ENCODE results near the gene ENPP1. TPM values are rescaled to one million over a fixed set of nuclear protein-coding genes. Genes with fewer than 3 reads are reported as not detected.

The ENPP1 gene
- total RNA-seq, 2 experiments from 2014 or later = 0.08 TPM

GRCh38 chr6:131924881-131925474, 117.2 kb downstream of the ENPP1 start:
- TF ChIP-seq CTCF (IDR thresholded peaks at IDR 0.05) = no peak
- H3K4me1 Mint-ChIP-seq (ENCODE audit: low read depth) = no peaks in the 10 kb centered on the region
- H3K36me3 ChIP-seq (ENCODE audit: insufficient read depth, low read length) = no peaks in the 10 kb centered on the region
- H3K4me3 Mint-ChIP-seq = no peak overlapping the region
- ChIA-PET CTCF (interaction anchor here (2.4 kb wide), 1 partner anchor 10 kb away, joined by 9 read pairs; no protein-coding TSS in a partner anchor), POLR2A (no interaction called here)
- H3K27ac ChIP-seq (ENCODE audit: low read depth in 1 of 2, low read length in 2 of 2) = no peak overlapping the region
- intact Hi-C loops (cut with DNase I, micrococcal nuclease) = no loop called here
- H3K9me3 ChIP-seq (ENCODE audit: control insufficient read depth in 1 of 2, insufficient read depth in 1 of 2, low read length in 2 of 2) = peaks cover 5 to 11% of the 10 kb centered on the region in 2 experiments
- no peaks in the 10 kb centered on the region for H3K4me1 ChIP-seq (ENCODE audit: insufficient read depth, low read length)
- peaks cover 7% of the 10 kb centered on the region for H3K27me3 Mint-ChIP-seq
- H3K9me3 Mint-ChIP-seq = peaks cover 9% of the 10 kb centered on the region
- ATAC-seq (ENCODE audit: poor library complexity) (no peak), DNase-seq (no peak)
- H3K36me3 Mint-ChIP-seq (ENCODE audit: low read depth) = no peaks in the 10 kb centered on the region
- no peak overlapping the region for H3K27ac Mint-ChIP-seq
- H3K27me3 ChIP-seq (ENCODE audit: control insufficient read depth in 1 of 2, insufficient read depth in 2 of 2, low read length in 2 of 2) = peaks cover 0 to 3% of the 10 kb centered on the region in 2 experiments
- H3K4me3 ChIP-seq (ENCODE audit: low read length) = no peak overlapping the region

- H3K9me3 ChIP-seq (ENCODE audit: control insufficient read depth in 1 of 2, insufficient read depth in 1 of 2, low read length in 2 of 2) = peaks cover under 1 to 5% of the 10 kb centered on the region in 2 experiments
- Mint-ChIP-seq H3K9me3 (no peaks in the 10 kb centered on the region), H3K4me3 (no peak overlapping the region), H3K27ac (no peak overlapping the region), H3K36me3 (ENCODE audit: low read depth) (no peaks in the 10 kb centered on the region), H3K27me3 (peaks cover 27% of the 10 kb centered on the region), H3K4me1 (ENCODE audit: low read depth) (no peaks in the 10 kb centered on the region)
- no peaks in the 10 kb centered on the region for H3K36me3 ChIP-seq (ENCODE audit: insufficient read depth, low read length)
- CTCF ChIA-PET = no interaction called here
- H3K4me1 ChIP-seq (ENCODE audit: insufficient read depth, low read length) = no peaks in the 10 kb centered on the region
- DNase-seq (no peak), ATAC-seq (ENCODE audit: poor library complexity) (no peak)
- POLR2A ChIA-PET = no interaction called here
- H3K27me3 ChIP-seq (ENCODE audit: control insufficient read depth in 1 of 2, insufficient read depth in 2 of 2, low read length in 2 of 2) = peaks cover 0 to 5% of the 10 kb centered on the region in 2 experiments
- no peak overlapping the region for H3K27ac ChIP-seq (ENCODE audit: low read depth in 1 of 2, low read length in 2 of 2)
- intact Hi-C loops (cut with DNase I, micrococcal nuclease) = no loop called here
- H3K4me3 ChIP-seq (ENCODE audit: low read length) = no peak overlapping the region
- TF ChIP-seq CTCF (IDR thresholded peaks at IDR 0.05) = no peak
Measured at GRCh38 chr6:131929264-131929663, 121.4 kb downstream of the ENPP1 start.

GRCh38 chr6:131929976-131930375, 122.2 kb downstream of the ENPP1 start:
- H3K36me3 ChIP-seq (ENCODE audit: insufficient read depth, low read length) = no peaks in the 10 kb centered on the region
- no peaks in the 10 kb centered on the region for H3K36me3 Mint-ChIP-seq (ENCODE audit: low read depth)
- ChIA-PET CTCF (no interaction called here), POLR2A (no interaction called here)
- peaks cover 0 to 5% of the 10 kb centered on the region in 2 experiments for H3K9me3 ChIP-seq (ENCODE audit: control insufficient read depth in 1 of 2, insufficient read depth in 1 of 2, low read length in 2 of 2)
- no peak overlapping the region for H3K4me3 ChIP-seq (ENCODE audit: low read length)
- ATAC-seq (ENCODE audit: poor library complexity) (no peak), DNase-seq (no peak)
- H3K27ac Mint-ChIP-seq = no peak overlapping the region
- no peaks in the 10 kb centered on the region for H3K4me1 ChIP-seq (ENCODE audit: insufficient read depth, low read length)
- peaks cover 0 to 5% of the 10 kb centered on the region in 2 experiments for H3K27me3 ChIP-seq (ENCODE audit: control insufficient read depth in 1 of 2, insufficient read depth in 2 of 2, low read length in 2 of 2)
- no peak overlapping the region for H3K27ac ChIP-seq (ENCODE audit: low read depth in 1 of 2, low read length in 2 of 2)
- no peak for TF ChIP-seq CTCF (IDR thresholded peaks at IDR 0.05)
- intact Hi-C loops (cut with DNase I, micrococcal nuclease) = no loop called here
- H3K4me1 Mint-ChIP-seq (ENCODE audit: low read depth) = no peaks in the 10 kb centered on the region
- H3K27me3 Mint-ChIP-seq = peaks cover 30% of the 10 kb centered on the region
- H3K4me3 Mint-ChIP-seq = no peak overlapping the region
- no peaks in the 10 kb centered on the region for H3K9me3 Mint-ChIP-seq

Measured in CD4-positive, alpha-beta T cell (primary cell).